B cell (primary cell): ENCODE data around the gene TUNAR. TPM values are rescaled to one million over a fixed set of nuclear protein-coding genes. Genes with fewer than 3 reads are reported as not detected.

Source experiments
- ATAC-seq: fragments of 200-7000 bp; cut with Tn5 transposase; one replicate; pipeline ENCODE4 v1.10.0; 2021; ENCODE audit warnings: low read depth, mild to moderate bottlenecking, moderate number of reproducible peaks, moderate library complexity
- CTCF ChIA-PET: fragments of 350-600 bp; sonication (Branson Sonifier 250); formaldehyde crosslinking; loops from one replicate; lab custom pipeline; 2021; ENCODE audit warnings: antibody characterized with exemption, inconsistent platforms; lab: Charles Lee
- POLR2A ChIA-PET: fragments of 350-600 bp; sonication (Branson Sonifier 250); formaldehyde crosslinking; loops from one replicate; lab custom pipeline; 2021; ENCODE audit warnings: antibody characterized with exemption; lab: Charles Lee
- DNase-seq: peaks from one replicate; pipeline ENCODE4 v3.0.0; 2013
- H2AFZ ChIP-seq: 2 replicates; pipeline ENCODE4 v1.6.1; 2012; ENCODE audit warnings: mild to moderate bottlenecking, low read depth, low read length; ENCODE audit not compliant: insufficient read depth, poor library complexity, severe bottlenecking
- H3K27ac ChIP-seq, 2 donors: 1 replicate in 1 of 2; 2 replicates in 1 of 2; pipeline ENCODE4 v1.5.1; 2012 to 2013; ENCODE audit warnings: low read length in 2 of 2, mild to moderate bottlenecking in 2 of 2, moderate library complexity in 1 of 2
- H3K27me3 ChIP-seq, 4 experiments: fragments of 200-600 bp in 1 of 4; sonication (generic) in 1 of 4; replicated peaks in 1 of 4; 1 replicate in 2 of 4; 2 replicates in 2 of 4; pipeline versions ENCODE4 v1.6.1 to v1.7.0; 2013 to 2016; ENCODE audit warnings: low read length in 3 of 4, mild to moderate bottlenecking in 2 of 4, mixed read lengths in 1 of 4, moderate library complexity in 1 of 4; ENCODE audit not compliant: insufficient read depth in 4 of 4, control insufficient read depth in 3 of 4; ENCODE audit errors: control extremely low read depth in 1 of 4
- H3K36me3 ChIP-seq, 2 experiments: replicated peaks in 1 of 2; 1 replicate in 1 of 2; 2 replicates in 1 of 2; pipeline versions ENCODE4 v1.6.1 to v1.7.1; 2013; ENCODE audit warnings: low read length in 1 of 2; ENCODE audit not compliant: insufficient read depth in 2 of 2, control insufficient read depth in 1 of 2; ENCODE audit errors: control extremely low read depth in 1 of 2, extremely low read depth in 1 of 2
- H3K4me1 ChIP-seq, 2 donors: fragments of 200-600 bp in 1 of 2; sonication (generic) in 1 of 2; 1 replicate in 1 of 2; 2 replicates in 1 of 2; pipeline versions ENCODE4 v1.5.1 to v1.6.1; 2013 to 2017; ENCODE audit warnings: low read length in 2 of 2; ENCODE audit not compliant: control insufficient read depth in 2 of 2, insufficient read depth in 2 of 2
- H3K4me2 ChIP-seq: replicated peaks from 2 replicates; pipeline ENCODE3; 2012; ENCODE audit warnings: mild to moderate bottlenecking, low read depth, low read length; ENCODE audit not compliant: poor library complexity, severe bottlenecking
- H3K4me3 ChIP-seq, 5 experiments: fragments of 200-600 bp in 1 of 5; sonication (generic) in 1 of 5; 1 replicate in 3 of 5; 2 replicates in 2 of 5; pipeline versions ENCODE4 v1.5.1 to v1.7.0; 2011 to 2016; ENCODE audit warnings: low read length in 4 of 5, mild to moderate bottlenecking in 4 of 5, low read depth in 2 of 5, control low read depth in 1 of 5, moderate library complexity in 1 of 5; ENCODE audit not compliant: insufficient read depth in 1 of 5; ENCODE audit errors: control extremely low read depth in 1 of 5, extremely low read depth in 1 of 5
- H3K79me2 ChIP-seq: fragments of 200-600 bp; sonication (generic); one replicate; pipeline ENCODE4 v1.6.0; 2016; ENCODE audit warnings: low read length; ENCODE audit not compliant: control insufficient read depth, insufficient read depth
- H3K9ac ChIP-seq: fragments of 200-600 bp; sonication (generic); 2 replicates; pipeline ENCODE4 v1.6.1; 2017; ENCODE audit warnings: mild to moderate bottlenecking, low read length, moderate library complexity
- H3K9me3 ChIP-seq, 3 donors: one replicate each; pipeline versions ENCODE4 v1.6.1 to v1.7.1; 2013; ENCODE audit warnings: low read length in 2 of 3; ENCODE audit not compliant: control insufficient read depth in 2 of 3, insufficient read depth in 1 of 3; ENCODE audit errors: control extremely low read depth in 1 of 3
- H4K20me1 ChIP-seq: 2 replicates; pipeline ENCODE4 v1.6.0; 2012; ENCODE audit warnings: mild to moderate bottlenecking, low read length; ENCODE audit not compliant: insufficient read depth, control insufficient read depth, poor library complexity, severe bottlenecking
- H3K27ac Mint-ChIP-seq: one replicate; pipeline ENCODE4 v1.8.0; 2021; ENCODE audit warnings: mixed read lengths
- H3K27me3 Mint-ChIP-seq: one replicate; pipeline ENCODE4 v1.8.0; 2021; ENCODE audit warnings: mixed read lengths
- H3K4me1 Mint-ChIP-seq: one replicate; pipeline ENCODE4 v1.8.0; 2021; ENCODE audit warnings: mixed read lengths
- H3K4me3 Mint-ChIP-seq: one replicate; pipeline ENCODE4 v1.8.0; 2021; ENCODE audit warnings: mixed read lengths
- H3K9me3 Mint-ChIP-seq: one replicate; pipeline ENCODE4 v1.8.0; 2022; ENCODE audit warnings: mixed read lengths; ENCODE audit not compliant: insufficient read depth
- EZH2 ChIP-seq: IDR thresholded peaks from 2 replicates; pipeline ENCODE4 v1.6.1; 2012; ENCODE audit warnings: borderline replicate concordance, low read depth, mild to moderate bottlenecking, moderate library complexity, low read length; ENCODE audit not compliant: insufficient read depth, poor library complexity, severe bottlenecking
- WGBS: methylation state at CpG from one replicate; pipeline ENCODE4 v1.1.5; 2013; ENCODE audit warnings: missing lambda C conversion rate; ENCODE audit not compliant: insufficient coverage; 5-methylcytosine and 5-hydroxymethylcytosine counted together
- intact Hi-C: fragments of 100-400 bp; cut with micrococcal nuclease; formaldehyde crosslinking; loops from one replicate; pipeline ENCODE4 v1.10.0; 2022
- polyA plus RNA-seq: library from polyadenylated mRNA; depleted of rRNA; stranded (reverse); fragments of >200 nt; gene quantifications from 2 replicates; pipeline ENCODE4 v1.2.3, GENCODE V29; 2012
- total RNA-seq, 2 donors: library from RNA; stranded (reverse); fragments of 120-200 nt in 1 of 2; gene quantifications; 1 replicate in 1 of 2; 2 replicates in 1 of 2; pipeline versions ENCODE4 v1.2.3 to v1.2.4, GENCODE V29; 2013 to 2022
- TF ChIP-seq, protein P1 (sequence below): fragments of 200-600 bp; IDR thresholded peaks from one replicate; pipeline ENCODE4 v1.8.0; 2022; ENCODE audit warnings: antibody characterized with exemption, mild to moderate bottlenecking

Gene TUNAR
- total and polyA plus RNA-seq, 2 donors (not counting 1 experiment from before 2014, with no cell fraction given) = 0.48 to 0.81 TPM

DNA sequence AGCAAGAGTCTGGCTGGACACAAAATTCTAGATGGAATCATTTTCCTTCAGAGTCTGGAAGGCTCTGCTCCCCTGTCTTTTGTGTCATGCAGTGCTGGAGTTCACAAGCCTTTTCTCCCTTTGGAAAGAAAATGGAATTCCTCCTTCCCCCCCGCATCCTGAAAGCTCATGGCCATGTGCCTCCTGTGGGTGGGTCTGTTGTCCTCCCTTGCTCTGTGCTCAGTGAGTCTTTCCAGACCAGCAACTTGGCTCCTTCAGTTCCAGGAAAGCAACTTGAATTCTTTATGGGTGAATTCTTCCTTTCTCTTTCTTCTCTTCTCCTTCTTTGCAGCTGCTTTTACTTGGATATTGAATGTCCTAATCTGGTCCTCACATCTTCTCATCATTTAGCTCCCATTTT is 70.2 kb downstream of the TUNAR start:
- intact Hi-C loops = loop anchor here (10.0 kb wide), 1 partner anchor 932 kb away; no protein-coding TSS in a partner anchor
- Mint-ChIP-seq H3K27me3 (peaks cover 23% of the 10 kb centered on the region), H3K9me3 (peaks cover 6% of the 10 kb centered on the region), H3K4me3 (no peak overlapping the region), H3K27ac (no peak overlapping the region), H3K4me1 (no peaks in the 10 kb centered on the region)
- no peaks in the 10 kb centered on the region for H3K79me2 ChIP-seq
- ATAC-seq (no peak), DNase-seq (no peak)
- H4K20me1 ChIP-seq = no peaks in the 10 kb centered on the region
- ChIA-PET POLR2A (no interaction called here), CTCF (no interaction called here)
- no peak overlapping the region for H2AFZ ChIP-seq
- no peak overlapping the region for H3K4me2 ChIP-seq
- H3K27me3 ChIP-seq = peaks cover 0 to 6% (median 0%) of the 10 kb centered on the region in 4 experiments
- no peak overlapping the region for H3K4me3 ChIP-seq
- no CpG with 5 or more reads among the region's 1 CpG for WGBS
- H3K9ac ChIP-seq = no peak overlapping the region
- TF ChIP-seq EZH2 = no peak
- H3K4me1 ChIP-seq = no peaks in the 10 kb centered on the region
- no peaks in the 10 kb centered on the region for H3K36me3 ChIP-seq
- H3K9me3 ChIP-seq = peaks cover 0 to 15% (median 6%) of the 10 kb centered on the region in 3 donors
- no peak overlapping the region for H3K27ac ChIP-seq

DNA sequence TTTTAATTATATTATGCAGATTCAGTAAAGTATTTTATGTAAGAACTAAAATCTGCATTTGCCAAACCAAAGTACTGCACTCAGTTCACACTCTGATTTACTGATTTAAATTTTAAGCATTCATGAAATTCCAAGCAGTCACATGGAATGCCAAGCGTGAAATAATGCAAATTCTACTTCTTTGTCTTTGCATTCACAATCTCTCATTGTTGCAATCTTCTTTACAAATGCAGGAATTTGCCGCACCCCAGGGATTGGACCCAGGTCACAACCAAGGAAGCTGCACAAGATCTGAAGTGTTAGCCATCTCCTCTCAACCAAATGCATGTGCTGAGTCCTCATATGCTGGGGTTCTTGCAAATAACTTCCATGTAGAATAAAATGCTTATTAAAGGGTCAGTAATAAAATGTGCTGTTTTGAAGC is 71.9 kb downstream of the TUNAR start:
- CTCF ChIA-PET = no interaction called here
- TF ChIP-seq, protein P1, sequence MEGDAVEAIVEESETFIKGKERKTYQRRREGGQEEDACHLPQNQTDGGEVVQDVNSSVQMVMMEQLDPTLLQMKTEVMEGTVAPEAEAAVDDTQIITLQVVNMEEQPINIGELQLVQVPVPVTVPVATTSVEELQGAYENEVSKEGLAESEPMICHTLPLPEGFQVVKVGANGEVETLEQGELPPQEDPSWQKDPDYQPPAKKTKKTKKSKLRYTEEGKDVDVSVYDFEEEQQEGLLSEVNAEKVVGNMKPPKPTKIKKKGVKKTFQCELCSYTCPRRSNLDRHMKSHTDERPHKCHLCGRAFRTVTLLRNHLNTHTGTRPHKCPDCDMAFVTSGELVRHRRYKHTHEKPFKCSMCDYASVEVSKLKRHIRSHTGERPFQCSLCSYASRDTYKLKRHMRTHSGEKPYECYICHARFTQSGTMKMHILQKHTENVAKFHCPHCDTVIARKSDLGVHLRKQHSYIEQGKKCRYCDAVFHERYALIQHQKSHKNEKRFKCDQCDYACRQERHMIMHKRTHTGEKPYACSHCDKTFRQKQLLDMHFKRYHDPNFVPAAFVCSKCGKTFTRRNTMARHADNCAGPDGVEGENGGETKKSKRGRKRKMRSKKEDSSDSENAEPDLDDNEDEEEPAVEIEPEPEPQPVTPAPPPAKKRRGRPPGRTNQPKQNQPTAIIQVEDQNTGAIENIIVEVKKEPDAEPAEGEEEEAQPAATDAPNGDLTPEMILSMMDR = no peak
- TF ChIP-seq EZH2 = no peak
- peaks cover 0 to 6% (median 0%) of the 10 kb centered on the region in 3 donors for H3K9me3 ChIP-seq
- peaks cover 0 to 6% (median 2%) of the 10 kb centered on the region in 4 experiments for H3K27me3 ChIP-seq
- Mint-ChIP-seq H3K27ac (no peak overlapping the region), H3K27me3 (peaks cover 32% of the 10 kb centered on the region), H3K4me3 (no peak overlapping the region), H3K4me1 (no peaks in the 10 kb centered on the region), H3K9me3 (no peaks in the 10 kb centered on the region)
- no peak for DNase-seq
- no peak overlapping the region for H3K27ac ChIP-seq
- H3K4me3 ChIP-seq = no peak overlapping the region
- 20% methylated on average over 2 of the region's 2 CpGs for WGBS
- H3K79me2 ChIP-seq = no peaks in the 10 kb centered on the region
- no peaks in the 10 kb centered on the region for H4K20me1 ChIP-seq
- no peaks in the 10 kb centered on the region for H3K4me1 ChIP-seq
- ATAC-seq = no peak
- H3K4me2 ChIP-seq = no peak overlapping the region
- H3K9ac ChIP-seq = no peak overlapping the region
- no peaks in the 10 kb centered on the region for H3K36me3 ChIP-seq
- intact Hi-C loops = loop anchor here (10.0 kb wide), 1 partner anchor 934 kb away; no protein-coding TSS in a partner anchor
- no peak overlapping the region for H2AFZ ChIP-seq
- POLR2A ChIA-PET = no interaction called here
